Lower leg skin (tissue), 3 donors: Measurements from ENCODE around the gene CLEC2A.

Experiments
- POLR2A ChIP-seq, 2 donors: fragments of 450-650 bp; IDR thresholded peaks; one replicate each; pipeline ENCODE4 v1.6.1; 2016 to 2017; ENCODE audit warnings: antibody characterized with exemption in 2 of 2, mild to moderate bottlenecking in 1 of 2, moderate library complexity in 1 of 2
- TF ChIP-seq, protein P1 (sequence below), 3 donors: fragments of 450-650 bp; IDR thresholded peaks; one replicate each; pipeline ENCODE4 v1.5.1; 2016; ENCODE audit warnings: antibody characterized with exemption in 3 of 3, mild to moderate bottlenecking in 3 of 3, moderate library complexity in 2 of 3

DNA sequence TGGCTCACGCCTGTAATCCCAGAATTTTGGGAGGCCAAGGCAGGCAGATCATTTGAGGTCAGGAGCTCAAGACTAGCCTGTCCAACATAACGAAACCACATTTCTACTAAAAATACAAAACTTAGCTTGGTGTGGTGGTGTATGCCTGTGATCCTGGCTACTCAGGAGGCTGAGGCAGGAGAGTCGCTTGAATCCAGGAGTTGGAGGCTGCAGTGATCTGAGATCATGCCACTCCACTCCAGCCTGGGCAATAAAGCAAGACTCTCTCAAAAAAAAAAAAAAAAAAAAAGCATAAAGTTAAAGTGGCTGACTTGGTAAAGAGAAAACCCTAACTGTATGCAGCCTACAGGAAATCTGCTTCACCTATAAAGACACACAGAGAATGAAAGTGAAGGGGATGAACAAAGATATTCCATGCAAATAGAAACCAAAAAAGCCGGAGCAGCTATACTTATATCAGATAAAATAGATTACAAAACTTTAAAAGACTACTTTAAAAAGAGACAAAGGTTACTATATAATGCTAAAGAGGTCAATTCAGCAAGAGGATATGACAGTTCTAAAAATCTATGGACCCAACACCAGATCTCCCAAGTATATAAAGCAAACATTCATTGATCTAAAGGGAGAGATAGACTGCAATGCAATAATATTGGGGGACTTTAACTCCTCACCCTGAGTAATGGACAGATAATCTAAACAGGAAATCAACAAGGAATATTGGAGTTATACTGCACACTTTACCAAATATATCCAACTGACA lies 67.1 kb downstream of the CLEC2A start:
- TF ChIP-seq, protein P1, sequence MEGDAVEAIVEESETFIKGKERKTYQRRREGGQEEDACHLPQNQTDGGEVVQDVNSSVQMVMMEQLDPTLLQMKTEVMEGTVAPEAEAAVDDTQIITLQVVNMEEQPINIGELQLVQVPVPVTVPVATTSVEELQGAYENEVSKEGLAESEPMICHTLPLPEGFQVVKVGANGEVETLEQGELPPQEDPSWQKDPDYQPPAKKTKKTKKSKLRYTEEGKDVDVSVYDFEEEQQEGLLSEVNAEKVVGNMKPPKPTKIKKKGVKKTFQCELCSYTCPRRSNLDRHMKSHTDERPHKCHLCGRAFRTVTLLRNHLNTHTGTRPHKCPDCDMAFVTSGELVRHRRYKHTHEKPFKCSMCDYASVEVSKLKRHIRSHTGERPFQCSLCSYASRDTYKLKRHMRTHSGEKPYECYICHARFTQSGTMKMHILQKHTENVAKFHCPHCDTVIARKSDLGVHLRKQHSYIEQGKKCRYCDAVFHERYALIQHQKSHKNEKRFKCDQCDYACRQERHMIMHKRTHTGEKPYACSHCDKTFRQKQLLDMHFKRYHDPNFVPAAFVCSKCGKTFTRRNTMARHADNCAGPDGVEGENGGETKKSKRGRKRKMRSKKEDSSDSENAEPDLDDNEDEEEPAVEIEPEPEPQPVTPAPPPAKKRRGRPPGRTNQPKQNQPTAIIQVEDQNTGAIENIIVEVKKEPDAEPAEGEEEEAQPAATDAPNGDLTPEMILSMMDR (IDR thresholded peaks at IDR 0.05): no peak
- no peak for TF ChIP-seq POLR2A (IDR thresholded peaks at IDR 0.05)
